ENCODE data around the gene AGBL4. TPM values are rescaled to one million over a fixed set of nuclear protein-coding genes. Genes with fewer than 3 reads are reported as not detected.

AGBL4 gene
- total RNA-seq, 1 experiment from 2014 or later: not detected

DNA sequence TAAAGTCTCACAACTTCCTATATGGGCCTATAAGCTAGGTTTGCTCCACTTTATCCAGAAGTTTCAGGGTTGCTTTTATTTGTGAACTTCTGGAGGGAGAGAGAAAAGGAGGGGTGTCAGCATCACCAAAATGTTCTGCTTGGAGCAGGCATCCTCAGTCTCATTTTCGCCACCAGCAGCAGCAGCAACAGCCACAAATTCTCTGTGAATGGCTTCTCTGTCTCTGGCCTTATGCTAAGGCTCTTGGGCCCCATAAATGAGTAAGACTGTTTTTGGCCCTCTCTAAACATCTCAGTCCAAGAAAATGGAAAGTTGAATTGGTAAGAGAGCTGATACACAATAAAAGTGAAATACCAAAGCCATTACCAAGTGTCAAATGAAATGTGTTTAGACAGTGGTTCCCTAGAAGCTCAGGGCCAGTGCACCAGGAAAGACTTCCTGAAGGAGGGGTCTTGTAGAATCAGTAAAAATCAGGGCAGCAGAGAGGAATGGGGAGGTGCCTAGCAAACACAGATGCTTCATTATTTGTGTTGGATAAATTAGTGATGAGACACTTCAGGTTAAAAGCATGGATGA lies 1498.8 kb downstream of the AGBL4 start:
- Histone ChIP-seq H4K20me1 (ENCODE audit: insufficient read depth) (no peaks in the 10 kb centered on the region), H3K9me2 (ENCODE audit: insufficient read depth) (no peaks in the 10 kb centered on the region), H3K36me3 (ENCODE audit: control insufficient read depth in 1 of 2, insufficient read depth in 2 of 2, low read length in 2 of 2) (no peaks in the 10 kb centered on the region), H3K27ac (ENCODE audit: low read depth, low read length) (no peak overlapping the region), H3K4me1 (ENCODE audit: control insufficient read depth in 1 of 2, insufficient read depth in 2 of 2, low read length in 2 of 2) (no peaks in the 10 kb centered on the region), H3K79me2 (ENCODE audit: insufficient read depth, low read length) (no peaks in the 10 kb centered on the region), H2AFZ (ENCODE audit: low read depth, low read length, poor library complexity, severe bottlenecking) (no peak overlapping the region), H3K9ac (ENCODE audit: low read length) (no peak overlapping the region), H3K27me3 (ENCODE audit: insufficient read depth, low read length) (peaks cover 52% of the 10 kb centered on the region), H3K4me3 (replicated peaks in 1 of 2; ENCODE audit: low read depth in 1 of 2, low read length in 2 of 2) (no peak overlapping the region), H3K4me2 (ENCODE audit: low read length) (no peak overlapping the region), H3K9me3 (ENCODE audit: control insufficient read depth in 1 of 2, insufficient read depth in 1 of 2, low read depth in 1 of 2, low read length in 2 of 2) (no peaks in the 10 kb centered on the region)
- CTCF ChIA-PET: no interaction called here
- RAD21 ChIA-PET (ENCODE audit: low non-redundant PET in 1 of 2, low total read pairs in 2 of 2, uncharacterized antibody in 2 of 2, unreplicated experiment in 2 of 2): no interaction called here
- ATAC-seq (no peak), DNase-seq (ENCODE audit: low read depth, low spot score) (no peak)
- no TSS peak for BruUV-seq (replicated peaks)
- POLR2A ChIA-PET: no interaction called here
- TF ChIP-seq FOSL1 (IDR thresholded peaks at IDR 0.05; ENCODE audit: low read depth): no peak
- no peak for TF ChIP-seq EGR1 (IDR thresholded peaks at IDR 0.05; ENCODE audit: low read depth)
- no peak for TF ChIP-seq CEBPB (IDR thresholded peaks at IDR 0.05; ENCODE audit: low read depth)
- TF ChIP-seq SIN3A (IDR thresholded peaks at IDR 0.05; ENCODE audit: low read depth): no peak
- TF ChIP-seq, protein P1, sequence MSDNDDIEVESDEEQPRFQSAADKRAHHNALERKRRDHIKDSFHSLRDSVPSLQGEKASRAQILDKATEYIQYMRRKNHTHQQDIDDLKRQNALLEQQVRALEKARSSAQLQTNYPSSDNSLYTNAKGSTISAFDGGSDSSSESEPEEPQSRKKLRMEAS (IDR thresholded peaks at IDR 0.05): no peak
- TF ChIP-seq CBX3 (IDR thresholded peaks at IDR 0.05; ENCODE audit: low read depth): no peak
- no peak for TF ChIP-seq SP1 (IDR thresholded peaks at IDR 0.05; ENCODE audit: low read depth)
- TF ChIP-seq, protein P2, sequence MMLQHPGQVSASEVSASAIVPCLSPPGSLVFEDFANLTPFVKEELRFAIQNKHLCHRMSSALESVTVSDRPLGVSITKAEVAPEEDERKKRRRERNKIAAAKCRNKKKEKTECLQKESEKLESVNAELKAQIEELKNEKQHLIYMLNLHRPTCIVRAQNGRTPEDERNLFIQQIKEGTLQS (IDR thresholded peaks at IDR 0.05): no peak
- TF ChIP-seq, protein P3, sequence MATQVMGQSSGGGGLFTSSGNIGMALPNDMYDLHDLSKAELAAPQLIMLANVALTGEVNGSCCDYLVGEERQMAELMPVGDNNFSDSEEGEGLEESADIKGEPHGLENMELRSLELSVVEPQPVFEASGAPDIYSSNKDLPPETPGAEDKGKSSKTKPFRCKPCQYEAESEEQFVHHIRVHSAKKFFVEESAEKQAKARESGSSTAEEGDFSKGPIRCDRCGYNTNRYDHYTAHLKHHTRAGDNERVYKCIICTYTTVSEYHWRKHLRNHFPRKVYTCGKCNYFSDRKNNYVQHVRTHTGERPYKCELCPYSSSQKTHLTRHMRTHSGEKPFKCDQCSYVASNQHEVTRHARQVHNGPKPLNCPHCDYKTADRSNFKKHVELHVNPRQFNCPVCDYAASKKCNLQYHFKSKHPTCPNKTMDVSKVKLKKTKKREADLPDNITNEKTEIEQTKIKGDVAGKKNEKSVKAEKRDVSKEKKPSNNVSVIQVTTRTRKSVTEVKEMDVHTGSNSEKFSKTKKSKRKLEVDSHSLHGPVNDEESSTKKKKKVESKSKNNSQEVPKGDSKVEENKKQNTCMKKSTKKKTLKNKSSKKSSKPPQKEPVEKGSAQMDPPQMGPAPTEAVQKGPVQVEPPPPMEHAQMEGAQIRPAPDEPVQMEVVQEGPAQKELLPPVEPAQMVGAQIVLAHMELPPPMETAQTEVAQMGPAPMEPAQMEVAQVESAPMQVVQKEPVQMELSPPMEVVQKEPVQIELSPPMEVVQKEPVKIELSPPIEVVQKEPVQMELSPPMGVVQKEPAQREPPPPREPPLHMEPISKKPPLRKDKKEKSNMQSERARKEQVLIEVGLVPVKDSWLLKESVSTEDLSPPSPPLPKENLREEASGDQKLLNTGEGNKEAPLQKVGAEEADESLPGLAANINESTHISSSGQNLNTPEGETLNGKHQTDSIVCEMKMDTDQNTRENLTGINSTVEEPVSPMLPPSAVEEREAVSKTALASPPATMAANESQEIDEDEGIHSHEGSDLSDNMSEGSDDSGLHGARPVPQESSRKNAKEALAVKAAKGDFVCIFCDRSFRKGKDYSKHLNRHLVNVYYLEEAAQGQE (IDR thresholded peaks at IDR 0.05; ENCODE audit: low read depth): no peak
- no peak for TF ChIP-seq POLR2AphosphoS5 (IDR thresholded peaks at IDR 0.05; ENCODE audit: low read depth, low read length)
- TF ChIP-seq RAD21 (IDR thresholded peaks at IDR 0.05; ENCODE audit: low read depth): no peak
- TF ChIP-seq ZFX (IDR thresholded peaks at IDR 0.05): no peak
- TF ChIP-seq POLR2A (IDR thresholded peaks at IDR 0.05; ENCODE audit: borderline replicate concordance, extremely low read depth, insufficient read depth, insufficient read length): no peak
- no peak for TF ChIP-seq EZH2phosphoT487 (IDR thresholded peaks at IDR 0.05; ENCODE audit: borderline replicate concordance)
- no peak for TF ChIP-seq JUND (IDR thresholded peaks at IDR 0.05)
- no peak for TF ChIP-seq TCF7L2 (IDR thresholded peaks at IDR 0.05; ENCODE audit: borderline replicate concordance, extremely low read depth, insufficient read depth, insufficient read length)
- TF ChIP-seq, protein P4, sequence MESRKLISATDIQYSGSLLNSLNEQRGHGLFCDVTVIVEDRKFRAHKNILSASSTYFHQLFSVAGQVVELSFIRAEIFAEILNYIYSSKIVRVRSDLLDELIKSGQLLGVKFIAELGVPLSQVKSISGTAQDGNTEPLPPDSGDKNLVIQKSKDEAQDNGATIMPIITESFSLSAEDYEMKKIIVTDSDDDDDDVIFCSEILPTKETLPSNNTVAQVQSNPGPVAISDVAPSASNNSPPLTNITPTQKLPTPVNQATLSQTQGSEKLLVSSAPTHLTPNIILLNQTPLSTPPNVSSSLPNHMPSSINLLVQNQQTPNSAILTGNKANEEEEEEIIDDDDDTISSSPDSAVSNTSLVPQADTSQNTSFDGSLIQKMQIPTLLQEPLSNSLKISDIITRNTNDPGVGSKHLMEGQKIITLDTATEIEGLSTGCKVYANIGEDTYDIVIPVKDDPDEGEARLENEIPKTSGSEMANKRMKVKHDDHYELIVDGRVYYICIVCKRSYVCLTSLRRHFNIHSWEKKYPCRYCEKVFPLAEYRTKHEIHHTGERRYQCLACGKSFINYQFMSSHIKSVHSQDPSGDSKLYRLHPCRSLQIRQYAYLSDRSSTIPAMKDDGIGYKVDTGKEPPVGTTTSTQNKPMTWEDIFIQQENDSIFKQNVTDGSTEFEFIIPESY (IDR thresholded peaks at IDR 0.05; ENCODE audit: extremely low read depth, insufficient replicate concordance, low read length): no peak
- TF ChIP-seq ZNF274 (IDR thresholded peaks at IDR 0.05; ENCODE audit: low read depth, low read length): no peak
- no peak for TF ChIP-seq SRF (IDR thresholded peaks at IDR 0.05; ENCODE audit: low read depth)
- TF ChIP-seq ELF1 (IDR thresholded peaks at IDR 0.05; ENCODE audit: borderline replicate concordance, low read depth): no peak
- intact Hi-C loops (cut with micrococcal nuclease): no loop called here

Measured in HCT116 (cell line).